ENCODE measurements around the gene PTPRM. TPM values are rescaled to one million over a fixed set of nuclear protein-coding genes. Genes with fewer than 3 reads are reported as not detected.

The PTPRM gene
- total and polyA plus RNA-seq, 12 donors, result 31.7 to 116 (median 61.2) TPM

GRCh38 chr18:7805096-7805495 lies 238.0 kb downstream of the PTPRM start:
- no peak for DNase-seq
- Histone ChIP-seq H3K9me3 (replicated peaks in 1 of 3) (no peaks in the 10 kb centered on the region), H3K4me3 (no peak overlapping the region), H3K4me1 (replicated peaks in 1 of 2) (no peaks in the 10 kb centered on the region), H3K36me3 (replicated peaks in 1 of 2) (no peaks in the 10 kb centered on the region), H3K27ac (no peak overlapping the region), H3K27me3 (no peaks in the 10 kb centered on the region)
- WGBS, 4 donors, result 94 to 100% (median 95%) methylated on average over 2 of the region's 2 CpGs
- intact Hi-C loops (cut with DNase I), result loop anchor here in 1 of 2 donors (10.0 kb wide), 1 partner anchor 580 kb away; no protein-coding TSS in a partner anchor
- TF ChIP-seq POLR2A (IDR thresholded peaks at IDR 0.05) (no peak), CTCF (IDR thresholded peaks at IDR 0.05) (no peak)

GRCh38 chr18:7805880-7806279 lies 238.8 kb downstream of the PTPRM start:
- no peaks in the 10 kb centered on the region for H3K27me3 ChIP-seq
- no peaks in the 10 kb centered on the region for H3K4me1 ChIP-seq (replicated peaks in 1 of 2)
- H3K27ac ChIP-seq, result no peak overlapping the region
- H3K36me3 ChIP-seq (replicated peaks in 1 of 2), result no peaks in the 10 kb centered on the region
- no peaks in the 10 kb centered on the region for H3K9me3 ChIP-seq (replicated peaks in 1 of 3)
- 87 to 91% (median 90%) methylated on average over 1 of the region's 1 CpG for WGBS, 4 donors
- no peak for TF ChIP-seq POLR2A (IDR thresholded peaks at IDR 0.05)
- no peak for TF ChIP-seq CTCF (IDR thresholded peaks at IDR 0.05)
- no peak overlapping the region for H3K4me3 ChIP-seq
- intact Hi-C loops (cut with DNase I), result loop anchor here in 1 of 2 donors (10.0 kb wide), 1 partner anchor 579 kb away; no protein-coding TSS in a partner anchor
- no peak for DNase-seq

GRCh38 chr18:7807936-7808453 lies 240.9 kb downstream of the PTPRM start:
- no peak for TF ChIP-seq POLR2A (IDR thresholded peaks at IDR 0.05)
- no peak for TF ChIP-seq CTCF (IDR thresholded peaks at IDR 0.05)
- Histone ChIP-seq H3K36me3 (replicated peaks in 1 of 2) (no peaks in the 10 kb centered on the region), H3K9me3 (replicated peaks in 1 of 3) (no peaks in the 10 kb centered on the region), H3K27ac (no peak overlapping the region), H3K27me3 (no peaks in the 10 kb centered on the region), H3K4me1 (replicated peaks in 1 of 2) (no peaks in the 10 kb centered on the region), H3K4me3 (no peak overlapping the region)
- DNase-seq, result no peak
- intact Hi-C loops (cut with DNase I), result loop anchor here in 1 of 2 donors (10.0 kb wide), 1 partner anchor 577 kb away; no protein-coding TSS in a partner anchor
- WGBS, 4 donors, result 69 to 73% (median 71%) methylated on average over 9 of the region's 9 CpGs

- no peaks in the 10 kb centered on the region for H3K36me3 ChIP-seq (replicated peaks in 1 of 2)
- no peak overlapping the region for H3K4me3 ChIP-seq
- WGBS, 4 donors, result 69 to 90% (median 76%) methylated on average over 5 of the region's 5 CpGs
- H3K27me3 ChIP-seq, result no peaks in the 10 kb centered on the region
- H3K27ac ChIP-seq, result no peak overlapping the region
- intact Hi-C loops (cut with DNase I), result loop anchor here in 1 of 2 donors (10.0 kb wide), 1 partner anchor 576 kb away; no protein-coding TSS in a partner anchor
- no peak for DNase-seq
- no peaks in the 10 kb centered on the region for H3K9me3 ChIP-seq (replicated peaks in 1 of 3)
- no peaks in the 10 kb centered on the region for H3K4me1 ChIP-seq (replicated peaks in 1 of 2)
- TF ChIP-seq CTCF (IDR thresholded peaks at IDR 0.05), result no peak
- no peak for TF ChIP-seq POLR2A (IDR thresholded peaks at IDR 0.05)
These were observed 241.9 kb downstream of the PTPRM start for GRCh38 chr18:7808992-7809391.
